NCI-H1092 treated with DMSO at 0.1 percent for 48 hours (cell line): Measurements from ENCODE around the gene GNAT3.

ENCODE experiments used
- DNase-seq: peaks from one replicate; lab custom pipeline; 2025; lab: John Stamatoyannopoulos, UW

The GNAT3 gene

GRCh38 chr7:80511964-80512363 lies at the start of gene GNAT3:
Gene GNAT3 (minus strand): TSS chr7:80512064. CDS start chr7:80511926, 138 bp downstream.
- no peak for DNase-seq

DNA sequence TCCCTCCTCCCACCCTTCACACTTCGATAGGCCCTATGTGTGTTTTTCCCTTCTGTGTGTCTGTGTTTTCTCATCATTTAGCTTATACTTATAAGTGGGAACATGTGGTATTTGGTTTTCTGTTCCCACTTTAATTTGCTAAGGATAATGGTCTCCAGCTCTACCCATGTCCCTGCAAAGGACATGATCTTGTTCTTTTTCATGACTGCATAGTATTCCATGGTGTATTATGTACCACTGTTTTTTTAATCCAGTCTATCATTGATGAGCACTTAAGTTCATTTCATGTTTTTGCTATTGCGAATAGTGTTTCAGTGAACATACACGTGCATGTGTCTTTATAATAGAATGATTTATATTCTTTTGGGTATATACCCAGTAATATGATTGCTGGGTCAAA lies 46.3 kb upstream of the GNAT3 start:
- no peak for DNase-seq

DNA sequence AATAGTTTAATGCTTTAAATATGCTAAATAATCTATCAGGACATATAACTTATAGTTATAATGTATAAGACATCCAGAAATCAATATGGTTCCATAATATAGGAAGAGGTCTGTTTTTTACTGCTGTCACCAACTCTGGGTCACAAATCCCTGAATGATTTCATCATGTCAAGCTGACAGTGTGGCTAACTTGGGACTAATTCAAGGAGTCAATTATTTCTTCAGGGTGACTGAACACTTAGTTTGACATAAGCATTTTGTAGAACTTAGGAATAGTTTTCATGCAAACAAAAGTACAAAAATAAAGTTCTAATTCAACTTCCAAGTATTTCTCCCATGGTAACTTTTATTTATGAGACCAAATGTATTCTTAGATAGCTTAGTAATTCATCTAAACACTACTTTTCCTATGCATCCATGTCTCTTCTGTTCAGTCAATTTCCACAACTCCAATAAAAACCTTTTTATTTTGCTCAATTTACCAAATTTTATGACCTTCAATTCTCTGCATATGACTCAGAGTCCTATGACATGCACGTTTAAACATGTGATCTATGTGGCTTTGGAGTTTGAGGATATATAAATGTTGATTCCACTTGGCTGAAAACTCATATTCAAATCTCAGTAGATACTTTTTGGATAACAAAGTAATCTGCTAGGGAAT lies 40.3 kb upstream of the GNAT3 start:
- no peak for DNase-seq

GRCh38 chr7:80550005-80550404 lies 38.1 kb upstream of the GNAT3 start:
- DNase-seq = no peak

DNA sequence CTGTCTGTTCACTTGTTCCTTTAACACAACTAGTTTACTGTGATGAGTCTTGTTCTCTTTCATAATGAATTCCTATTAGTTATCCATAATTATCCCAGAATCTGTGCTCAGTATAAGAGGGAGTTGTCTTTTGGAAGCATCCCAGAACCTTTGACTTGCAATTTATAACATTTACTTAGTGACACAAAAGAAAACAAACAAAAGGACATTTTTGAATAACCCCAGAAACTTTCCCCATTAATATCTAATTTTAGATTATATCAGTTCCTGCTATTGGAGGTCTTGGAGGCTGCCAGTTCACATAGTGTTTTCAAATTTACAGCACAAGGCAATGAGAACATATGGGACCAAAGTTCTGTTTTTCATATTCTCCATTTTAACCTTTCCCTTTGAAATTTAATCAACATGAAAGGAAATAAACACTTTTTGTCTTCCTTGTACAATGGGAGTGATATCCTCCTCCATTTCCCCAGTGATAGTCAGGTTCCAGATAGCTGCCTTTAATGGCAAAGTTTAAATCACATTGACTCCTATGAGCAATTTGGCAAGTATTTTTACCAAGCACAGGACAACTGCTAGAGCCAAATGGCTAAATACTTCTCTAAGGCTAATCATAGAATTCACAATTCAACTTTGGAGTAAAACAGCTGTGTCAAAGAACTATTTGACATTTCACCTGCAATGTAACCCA lies 37.1 kb upstream of the GNAT3 start:
- DNase-seq = no peak

DNA sequence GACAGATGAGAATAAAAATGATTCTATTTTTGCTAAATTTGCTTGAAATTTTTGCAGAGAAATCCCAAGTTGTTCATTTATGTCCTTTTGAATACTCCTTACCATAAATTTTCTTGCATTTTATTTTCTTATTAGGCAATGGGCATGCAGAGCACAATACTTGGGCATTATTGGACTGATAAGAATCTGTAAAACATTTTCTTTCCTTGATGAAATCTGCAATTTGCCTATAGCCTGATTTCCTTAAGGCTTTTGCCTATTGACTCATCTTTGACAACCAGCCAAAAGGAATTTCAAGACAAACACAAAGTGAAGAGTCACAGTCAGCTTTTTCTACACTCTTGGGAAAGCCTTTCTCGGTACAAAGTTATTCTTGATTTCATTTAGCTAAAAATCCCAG lies 30.5 kb upstream of the GNAT3 start:
- no peak for DNase-seq

GRCh38 chr7:80540836-80541235 lies 29.0 kb upstream of the GNAT3 start:
- no peak for DNase-seq

DNA sequence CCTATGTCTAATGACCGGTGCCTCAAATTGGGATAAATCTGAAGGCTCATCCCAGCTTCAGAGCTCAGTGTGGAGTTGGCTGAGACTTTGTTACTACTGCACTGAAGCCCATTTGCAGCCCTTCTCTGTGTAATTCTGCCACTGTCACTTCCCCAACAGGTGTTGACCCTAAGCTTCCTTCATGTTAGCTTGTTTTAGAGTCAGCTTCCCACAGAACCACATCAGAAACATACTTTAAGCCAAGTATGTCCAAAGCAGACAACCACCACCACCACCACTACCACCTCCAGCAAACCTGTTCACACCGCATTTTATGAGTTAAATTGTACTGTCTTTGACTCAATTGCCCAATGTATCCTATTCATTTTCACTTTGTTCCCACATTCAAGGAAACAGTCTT lies 25.2 kb upstream of the GNAT3 start:
- no peak for DNase-seq

DNA sequence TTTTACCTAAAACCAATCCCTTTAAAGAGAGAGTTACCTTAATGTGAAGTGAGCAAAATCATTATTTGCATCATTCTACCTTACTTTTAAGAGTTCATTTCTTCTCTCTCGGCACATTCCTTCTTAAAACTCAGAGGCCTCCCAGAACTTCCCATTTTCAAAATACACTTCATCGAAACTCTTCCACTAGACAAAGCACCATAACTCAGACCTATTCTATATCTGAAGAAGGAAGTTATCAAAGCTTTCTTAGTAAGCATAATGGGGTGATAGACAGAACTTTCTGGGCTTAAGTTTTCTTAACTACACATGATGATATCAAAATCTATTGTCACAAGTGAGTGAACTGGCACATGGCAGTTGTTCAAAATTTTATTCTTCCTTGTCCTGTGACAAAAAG lies 24.6 kb upstream of the GNAT3 start:
- no peak for DNase-seq

- no peak for DNase-seq
These were observed 21.4 kb upstream of the GNAT3 start for GRCh38 chr7:80533287-80533686.

DNA sequence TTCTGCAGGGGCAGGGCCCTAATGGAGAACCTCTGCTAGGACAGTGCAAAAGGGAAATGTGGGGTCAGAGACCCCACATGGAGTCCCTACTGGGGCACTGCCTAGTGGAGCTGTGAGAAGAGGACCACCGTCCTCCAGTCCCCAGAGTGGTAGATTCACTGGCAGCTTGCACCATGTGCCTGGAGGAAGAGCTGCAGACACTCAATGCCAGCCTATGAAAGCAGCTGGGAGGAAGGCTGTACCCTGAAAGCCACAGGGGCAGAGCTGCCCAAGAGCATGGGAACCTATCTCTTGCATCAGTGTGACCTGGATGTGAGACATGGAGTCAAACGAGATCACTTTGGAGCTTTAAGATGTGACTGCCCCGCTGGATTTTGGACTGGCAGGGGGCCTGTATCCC lies 20.3 kb upstream of the GNAT3 start:
- DNase-seq = no peak

- DNase-seq = no peak
These were observed 18.3 kb upstream of the GNAT3 start for GRCh38 chr7:80530136-80530535.

DNA sequence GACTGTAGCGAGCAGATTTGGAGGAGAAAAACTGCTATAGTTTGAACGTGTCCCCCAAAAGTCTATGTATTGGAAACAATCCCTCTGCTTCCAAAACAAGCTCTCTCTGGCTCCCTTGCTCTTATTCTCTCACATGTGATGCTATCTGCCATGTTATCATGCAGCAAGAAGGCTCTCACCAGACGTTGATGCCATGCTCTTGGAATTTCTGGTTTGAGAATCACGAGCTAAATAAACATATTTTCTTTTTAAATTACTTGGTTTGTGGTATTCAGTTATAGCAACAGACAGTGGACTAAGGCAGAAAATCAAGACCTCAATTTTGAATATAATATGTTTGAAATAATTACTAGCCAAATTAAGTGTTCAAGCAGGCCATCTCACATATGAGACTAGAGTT lies 17.5 kb upstream of the GNAT3 start:
- DNase-seq = no peak

GRCh38 chr7:80528689-80529088 lies 16.8 kb upstream of the GNAT3 start:
- no peak for DNase-seq

DNA sequence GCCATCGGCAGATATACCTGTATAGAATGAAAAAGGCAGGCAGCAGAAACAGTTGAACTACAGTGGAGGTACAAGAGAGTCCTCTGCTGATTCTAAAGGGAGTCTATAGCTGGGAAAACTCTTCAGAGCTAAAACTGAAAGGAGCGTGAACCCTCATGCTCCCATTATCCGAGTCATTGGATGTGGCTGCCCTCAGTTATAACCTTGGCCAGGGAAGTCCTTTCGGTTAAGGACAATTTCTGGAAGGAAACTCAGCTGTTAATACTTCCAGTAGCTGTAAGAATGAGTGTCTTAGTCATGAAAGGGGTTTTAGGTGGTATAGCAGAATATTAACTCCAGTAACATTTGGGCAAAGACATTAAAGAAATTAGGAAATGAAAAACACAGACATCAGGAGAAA lies 14.6 kb upstream of the GNAT3 start:
- DNase-seq = no peak

DNA sequence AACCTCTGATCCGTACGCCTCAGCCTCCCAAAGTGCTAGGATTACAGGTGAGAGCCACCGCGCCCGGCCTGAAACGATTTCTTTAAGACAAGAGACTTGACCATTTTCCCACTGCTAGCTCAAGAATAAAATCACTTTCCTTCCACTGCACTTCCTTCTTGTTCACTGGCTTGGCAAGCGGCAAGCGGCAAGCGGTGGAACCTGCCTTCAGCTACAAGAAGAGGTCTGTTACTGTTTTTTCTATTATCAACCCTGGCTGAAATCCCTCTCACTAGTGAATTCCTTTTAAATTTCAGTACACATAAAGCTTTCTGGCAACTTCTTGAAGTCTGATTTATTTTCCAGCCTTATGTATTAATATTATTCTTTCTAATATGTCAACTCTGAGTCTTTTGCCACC lies 12.8 kb upstream of the GNAT3 start:
- DNase-seq = no peak

DNA sequence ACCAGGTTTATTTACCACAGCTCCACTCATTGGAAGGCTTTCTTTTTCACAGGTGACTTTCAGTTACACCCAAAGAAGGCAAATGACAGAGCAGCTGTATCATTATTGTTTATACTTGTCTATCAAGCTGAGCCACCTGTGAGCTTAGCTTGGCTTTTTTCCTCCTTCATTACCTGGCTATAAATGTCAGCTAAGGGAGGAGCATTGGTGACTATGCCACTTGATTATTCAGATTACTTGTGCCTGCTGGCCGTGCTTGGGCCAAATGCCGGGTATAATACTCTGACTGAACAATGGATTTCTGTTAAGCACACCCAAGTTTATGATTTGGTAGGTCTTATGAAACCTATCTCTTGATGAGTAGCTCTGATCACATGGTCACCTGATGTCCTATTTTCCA lies 9.9 kb upstream of the GNAT3 start:
- DNase-seq = no peak

DNA sequence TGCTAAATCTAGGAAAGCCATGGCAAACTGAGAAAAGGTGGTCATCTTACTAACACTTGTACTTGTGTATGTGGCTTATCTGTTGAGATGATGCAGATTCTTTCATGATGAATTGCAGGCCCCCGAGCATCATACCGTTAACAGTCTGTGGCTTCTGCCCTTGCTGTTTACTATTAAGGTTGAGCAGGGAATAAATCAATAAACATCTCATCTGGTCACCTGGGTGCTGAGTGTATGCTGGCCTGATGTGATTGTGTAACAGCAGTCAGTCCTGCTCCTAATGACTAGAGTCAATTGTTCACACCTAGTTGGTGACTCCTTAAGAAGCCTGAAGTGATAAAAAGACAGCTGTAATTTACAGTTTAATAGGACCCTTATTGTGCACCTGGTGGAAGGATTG lies 8.3 kb upstream of the GNAT3 start:
- DNase-seq = no peak

DNA sequence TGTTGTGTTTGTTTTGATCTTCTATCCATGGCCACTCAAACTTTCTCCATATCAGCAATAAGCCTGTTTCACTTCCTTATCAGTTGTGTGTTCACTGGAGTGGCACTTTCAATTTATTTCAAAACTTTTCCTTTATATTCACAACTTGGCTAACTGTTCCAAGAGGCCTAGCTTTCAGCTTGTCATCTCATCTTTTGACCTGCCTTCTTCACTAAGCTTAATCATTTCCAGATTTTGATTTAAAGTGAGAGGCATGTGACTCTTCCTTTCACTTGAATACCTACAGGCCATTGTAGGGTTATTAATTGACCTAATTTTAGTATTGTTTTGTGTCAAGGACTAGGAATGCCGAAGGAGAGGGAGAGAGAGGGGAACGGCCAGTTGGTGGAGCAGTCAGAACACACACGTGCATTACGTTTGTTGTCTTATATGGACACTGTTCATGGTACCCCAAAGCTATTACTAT lies 5.5 kb upstream of the GNAT3 start:
- no peak for DNase-seq

DNA sequence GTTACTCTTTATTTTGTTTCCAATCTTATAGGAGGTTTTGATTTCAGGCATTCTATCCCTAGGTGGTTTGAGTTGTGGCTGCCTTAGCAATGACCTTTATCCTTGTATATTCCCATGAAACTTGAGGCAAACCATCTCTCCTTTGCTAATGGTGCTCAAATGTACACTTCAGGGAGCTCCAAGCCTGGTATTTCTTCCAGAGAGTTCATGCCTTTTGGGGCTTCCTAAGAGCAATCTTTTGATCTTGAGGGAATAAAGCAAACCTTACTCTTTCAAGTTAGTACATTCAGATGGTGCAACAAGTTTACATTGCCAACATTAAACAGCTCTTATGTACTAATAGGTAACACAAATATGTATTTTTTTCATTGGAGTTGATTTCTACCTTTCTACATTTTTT lies 3.4 kb upstream of the GNAT3 start:
- DNase-seq = no peak

- no peak for DNase-seq
These were observed 1.8 kb downstream of the GNAT3 start for GRCh38 chr7:80510021-80510420.

DNA sequence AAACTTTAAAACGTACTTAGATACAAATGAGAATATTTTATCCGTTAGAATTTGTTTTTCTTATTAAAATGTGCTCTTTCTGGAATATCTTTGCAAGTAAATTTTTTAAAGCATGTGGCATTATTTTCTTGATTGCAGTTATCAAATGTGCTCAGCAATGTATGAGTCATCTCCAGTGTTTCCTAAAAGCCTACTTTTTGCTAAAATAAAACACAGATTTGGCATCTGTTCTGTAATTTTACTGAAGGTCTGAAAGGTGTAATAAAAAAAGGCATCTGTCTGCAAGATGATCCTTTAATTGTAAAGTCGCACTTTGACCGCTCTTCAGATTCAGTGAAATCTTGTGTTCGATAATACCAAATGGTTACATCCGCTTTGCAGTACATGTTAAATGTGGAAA lies 3.4 kb downstream of the GNAT3 start:
- no peak for DNase-seq

- no peak for DNase-seq
These were observed 5.9 kb downstream of the GNAT3 start for GRCh38 chr7:80505900-80506500.

DNA sequence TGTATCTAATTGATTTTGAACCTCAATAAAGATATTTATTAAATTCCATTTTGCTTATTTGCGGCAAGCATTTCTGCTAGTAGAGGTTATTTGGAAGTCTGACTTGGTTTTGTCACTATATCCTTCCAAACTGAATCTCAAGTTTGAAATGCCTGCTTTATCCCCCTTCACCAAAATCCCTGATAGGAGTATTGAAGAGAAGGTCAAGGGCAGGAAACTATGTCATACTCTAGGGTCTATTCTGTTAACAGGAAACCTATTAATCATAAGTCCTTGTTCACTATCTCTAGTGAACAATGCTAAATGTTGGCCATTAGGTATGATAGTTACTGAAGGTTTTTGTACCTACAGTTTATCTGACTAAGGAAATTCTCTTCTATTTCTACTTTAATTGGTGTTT lies 11.5 kb downstream of the GNAT3 start:
- no peak for DNase-seq
